HG03039 (cell line): ENCODE results near the gene CFAP161.

ENCODE experiments used
- ATAC-seq: cut with Tn5 transposase; IDR thresholded peaks from one replicate; pipeline ENCODE4 v1.9.1; 2021; ENCODE audit warnings: mild to moderate bottlenecking, moderate library complexity; ENCODE audit not compliant: unreplicated experiment

Gene CFAP161

GRCh38 chr15:81182031-81182755 lies 48.1 kb downstream of the CFAP161 start:
- no peak for ATAC-seq

- no peak for ATAC-seq
Observed at GRCh38 chr15:81182756-81183438, 48.8 kb downstream of the CFAP161 start.

GRCh38 chr15:81183439-81183775 lies 49.3 kb downstream of the CFAP161 start:
- no peak for ATAC-seq

- ATAC-seq: no peak
Observed at GRCh38 chr15:81184188-81184587, 50.1 kb downstream of the CFAP161 start.

GRCh38 chr15:81185631-81186295 lies 51.7 kb downstream of the CFAP161 start:
- no peak for ATAC-seq

GRCh38 chr15:81188354-81188753 lies 54.3 kb downstream of the CFAP161 start:
- no peak for ATAC-seq

- no peak for ATAC-seq
Observed at GRCh38 chr15:81189583-81190283, 55.7 kb downstream of the CFAP161 start.

GRCh38 chr15:81190922-81191507 lies 56.9 kb downstream of the CFAP161 start:
- no peak for ATAC-seq

GRCh38 chr15:81191701-81192100 lies 57.6 kb downstream of the CFAP161 start:
- ATAC-seq: no peak

- ATAC-seq: no peak
Observed at GRCh38 chr15:81194723-81195122, 60.7 kb downstream of the CFAP161 start.

GRCh38 chr15:81195339-81195864 lies 61.3 kb downstream of the CFAP161 start:
- ATAC-seq: no peak

GRCh38 chr15:81196576-81197254 lies 62.6 kb downstream of the CFAP161 start, which contains the start of gene IL16:
Gene IL16 (plus strand): TSS chr15:81196879. CDS start chr15:81225400, 28,521 bp downstream.
- ATAC-seq: no peak

- ATAC-seq: no peak
Observed at GRCh38 chr15:81197255-81197630, 63.2 kb downstream of the CFAP161 start.

- no peak for ATAC-seq
Observed at GRCh38 chr15:81197688-81198281, 63.7 kb downstream of the CFAP161 start.
